WI38 (cell line): Measurements from ENCODE around the gene POLR3E.

Experiments
- H3K4me3 ChIP-seq: 2 replicates; pipeline ENCODE4 v1.5.1; 2011; ENCODE audit warnings: low read depth, mild to moderate bottlenecking, control low read depth, low read length
- CTCF ChIP-seq: IDR thresholded peaks from 2 replicates; pipeline ENCODE4 v1.5.1; 2012; ENCODE audit warnings: low read depth, mild to moderate bottlenecking, control low read depth, low read length

POLR3E gene

DNA sequence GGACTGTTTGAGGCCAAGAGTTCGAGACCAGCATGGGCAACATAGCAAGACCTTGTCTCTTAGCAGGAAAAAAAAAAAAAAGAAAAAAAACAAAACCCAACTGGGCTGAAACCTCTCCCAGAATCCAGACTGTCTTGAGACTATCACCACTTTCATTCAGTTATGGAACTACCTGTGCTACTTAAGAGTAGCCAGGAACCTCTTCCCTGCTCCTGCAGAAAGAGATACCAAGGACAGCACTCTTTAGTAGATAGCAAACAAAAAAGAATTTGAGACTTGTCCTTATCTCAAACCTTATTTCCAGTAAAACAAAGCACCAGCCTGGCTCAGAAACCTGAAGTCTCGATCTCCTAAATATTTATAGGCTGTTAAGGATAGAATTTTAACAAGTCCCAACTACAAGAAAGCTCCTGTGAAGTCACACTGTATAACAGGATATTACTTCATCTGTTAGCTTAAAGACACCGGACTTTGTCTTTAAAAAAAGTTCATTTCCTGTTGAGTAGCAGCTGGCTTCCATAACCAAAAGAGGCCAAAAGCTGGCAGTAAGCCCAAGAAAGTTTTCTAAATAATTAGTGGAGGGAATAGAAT lies 72.1 kb downstream of the POLR3E start:
- no peak overlapping the region for H3K4me3 ChIP-seq
- TF ChIP-seq CTCF, result no peak

DNA sequence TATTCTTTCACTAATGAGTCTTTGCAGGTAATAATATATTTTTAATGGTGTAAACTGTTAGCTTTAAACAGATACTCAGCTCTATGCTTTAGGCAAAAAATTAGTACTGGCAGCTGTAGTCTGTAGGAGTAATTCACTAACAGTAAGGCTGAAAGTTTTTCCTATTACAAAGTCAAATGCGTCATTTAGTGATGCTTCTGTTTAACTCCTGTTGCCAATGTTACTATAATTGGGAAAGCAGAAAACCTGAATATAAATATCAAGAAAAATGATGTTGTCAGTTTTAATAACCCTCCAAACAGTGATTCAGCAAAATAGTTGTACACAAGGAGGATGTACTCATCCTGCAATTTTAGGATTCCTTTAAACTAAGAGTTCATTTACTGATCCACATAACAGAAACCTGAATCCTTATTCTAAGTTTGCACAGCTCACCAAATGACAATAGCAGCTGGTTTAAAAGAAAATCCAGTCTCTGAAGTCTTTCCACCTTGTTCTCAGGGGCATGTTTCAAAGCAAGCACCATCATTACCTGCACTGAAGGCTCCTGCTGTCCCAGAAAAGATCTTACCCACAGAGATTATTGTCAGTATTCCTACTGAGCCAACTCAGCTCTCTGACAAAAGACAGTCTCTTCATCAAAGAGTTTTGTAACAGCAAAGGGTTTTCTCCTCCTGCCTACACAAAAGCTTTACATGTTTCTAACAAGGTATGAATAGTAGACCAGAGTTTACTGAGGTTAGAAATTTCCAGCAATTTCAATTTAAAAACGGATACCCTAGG lies 73.0 kb downstream of the POLR3E start:
- no peak for TF ChIP-seq CTCF
- H3K4me3 ChIP-seq, result peak overlapping the region; percentile 32

DNA sequence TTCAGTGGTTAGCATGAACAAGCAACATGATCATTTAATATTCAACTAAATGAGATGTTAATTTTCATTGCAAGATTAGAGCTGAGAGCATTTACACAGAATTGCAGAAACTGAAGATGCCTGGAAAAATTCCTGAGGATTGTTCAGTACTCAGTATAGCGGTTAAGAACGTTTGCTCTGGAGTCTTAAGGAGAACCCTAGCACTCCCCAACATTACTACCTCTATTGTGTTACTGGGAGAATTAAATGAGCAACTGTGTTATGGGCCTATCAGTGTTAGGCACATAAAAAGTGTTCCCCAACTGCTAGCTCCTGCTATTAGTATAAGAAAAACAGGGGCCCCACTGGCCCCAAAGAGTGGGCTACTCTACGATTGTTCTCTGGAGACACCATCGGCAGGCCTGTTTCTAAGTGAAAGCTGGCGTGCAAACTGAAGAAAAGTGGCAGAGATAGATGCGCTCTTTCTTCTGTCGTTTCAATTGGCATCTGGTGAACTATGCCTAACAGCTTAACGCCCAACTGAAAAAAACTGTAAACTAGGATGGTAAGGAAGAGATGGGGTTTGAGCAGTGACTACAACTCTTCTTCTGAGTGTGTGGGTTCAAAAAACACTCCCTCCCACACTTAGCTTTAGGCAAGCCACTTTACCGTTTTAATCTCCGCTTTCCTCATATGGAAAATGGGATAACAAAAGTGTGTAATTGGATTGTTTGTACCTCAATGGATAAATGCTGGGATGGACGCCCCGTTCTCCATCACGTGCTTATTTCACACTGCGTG lies 75.9 kb downstream of the POLR3E start:
- H3K4me3 ChIP-seq, result peak overlapping the region; percentile 89
- TF ChIP-seq CTCF, result no peak

DNA sequence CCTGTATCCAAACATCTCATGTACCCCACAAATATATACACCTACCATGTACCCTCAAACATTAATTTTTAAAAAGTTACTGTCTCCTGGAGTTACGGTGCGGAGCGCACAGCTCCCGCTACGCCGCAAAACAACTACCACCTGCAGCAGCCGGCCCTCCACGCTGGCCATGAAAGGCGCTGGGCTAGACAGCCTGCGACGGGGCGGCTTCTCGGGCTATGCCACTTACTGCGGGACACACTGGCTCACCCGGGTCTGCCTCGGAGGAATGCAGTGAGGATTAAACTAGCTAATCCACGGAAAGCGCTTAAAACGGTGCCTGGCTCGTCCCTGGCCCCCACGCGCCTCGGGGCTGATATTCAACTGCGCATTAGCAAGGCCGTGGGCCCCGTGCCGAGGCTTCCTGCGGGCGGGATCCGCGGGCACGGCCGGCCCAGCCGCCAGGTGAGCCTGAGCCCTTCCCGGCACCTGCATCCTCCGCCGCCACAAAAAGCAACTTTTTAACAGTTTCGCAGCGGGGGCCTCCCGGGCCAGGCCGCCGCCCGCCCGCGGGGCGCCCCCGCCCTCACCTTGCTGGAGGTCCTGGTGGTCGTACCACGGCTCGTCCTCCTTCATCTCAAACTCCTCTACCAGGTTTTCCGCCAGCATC lies 76.6 kb downstream of the POLR3E start:
- no peak for TF ChIP-seq CTCF
- peak overlapping the region; percentile 89 for H3K4me3 ChIP-seq

GRCh38 chr16:22374311-22375116 lies 77.3 kb downstream of the POLR3E start, which contains the start of gene CDR2:
Gene CDR2, minus strand, starts transcription at chr16:22374619. Its CDS starts 310 bp downstream, at chr16:22374309.
- TF ChIP-seq CTCF, result no peak
- peak within 1 kb of the TSS; percentile 89 for H3K4me3 ChIP-seq

GRCh38 chr16:22375117-22375962 lies 78.1 kb downstream of the POLR3E start:
- peak overlapping the region; percentile 89 for H3K4me3 ChIP-seq
- no peak for TF ChIP-seq CTCF
